HG03469 (cell line): ENCODE data around the gene SRSF3.
"Not testable (repeated sequence)": the region's sequence is repeated elsewhere in the genome, so short reads cannot be mapped to it uniquely, and the experiment has no call there.

Experiments
- ATAC-seq: cut with Tn5 transposase; IDR thresholded peaks from one replicate; pipeline ENCODE4 v1.9.1; 2021; ENCODE audit warnings: mild to moderate bottlenecking, moderate library complexity, moderate number of reproducible peaks; ENCODE audit not compliant: unreplicated experiment

The SRSF3 gene

DNA sequence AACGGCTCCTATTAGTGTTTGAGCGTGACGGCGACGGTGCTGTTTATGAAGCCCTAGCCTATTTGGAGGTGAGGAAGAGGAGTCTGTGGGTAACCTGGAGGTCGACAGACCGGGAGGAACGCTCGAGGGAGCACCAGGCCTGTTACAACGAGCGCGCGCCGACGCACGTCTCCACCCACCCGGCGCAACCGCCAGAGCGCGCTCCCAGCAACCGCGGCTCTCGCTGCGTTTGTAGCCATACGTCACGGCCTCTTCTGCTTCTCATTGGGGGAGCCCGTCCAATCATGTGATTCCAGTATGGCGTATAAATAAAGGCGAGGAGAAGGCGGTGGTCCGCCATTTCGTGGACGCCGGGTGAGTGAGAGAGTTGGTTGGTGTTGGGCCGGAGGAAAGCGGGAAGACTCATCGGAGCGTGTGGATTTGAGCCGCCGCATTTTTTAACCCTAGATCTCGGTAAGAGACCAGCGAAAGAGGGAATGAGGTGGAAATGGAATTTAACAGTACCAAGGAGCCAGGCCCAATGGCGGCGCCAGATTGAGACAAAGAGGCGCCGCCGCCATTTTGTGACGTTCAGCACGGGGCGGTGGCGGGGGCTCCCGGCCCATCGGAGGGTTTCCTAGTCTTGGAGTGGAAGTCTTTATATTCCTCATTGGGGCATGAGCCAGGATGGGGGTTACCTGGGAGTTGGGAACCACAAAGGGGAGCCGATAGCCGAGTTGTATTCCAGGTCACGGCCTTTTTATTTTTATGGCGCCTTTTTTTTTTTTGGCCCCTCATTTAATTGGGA is at the start of gene SRSF3:
TSS of gene SRSF3 (plus strand) at position 334 of the 787 bp plus-strand sequence. CDS start 2,401 bp downstream, outside the sequence.
- ATAC-seq: peak; percentile 81

DNA sequence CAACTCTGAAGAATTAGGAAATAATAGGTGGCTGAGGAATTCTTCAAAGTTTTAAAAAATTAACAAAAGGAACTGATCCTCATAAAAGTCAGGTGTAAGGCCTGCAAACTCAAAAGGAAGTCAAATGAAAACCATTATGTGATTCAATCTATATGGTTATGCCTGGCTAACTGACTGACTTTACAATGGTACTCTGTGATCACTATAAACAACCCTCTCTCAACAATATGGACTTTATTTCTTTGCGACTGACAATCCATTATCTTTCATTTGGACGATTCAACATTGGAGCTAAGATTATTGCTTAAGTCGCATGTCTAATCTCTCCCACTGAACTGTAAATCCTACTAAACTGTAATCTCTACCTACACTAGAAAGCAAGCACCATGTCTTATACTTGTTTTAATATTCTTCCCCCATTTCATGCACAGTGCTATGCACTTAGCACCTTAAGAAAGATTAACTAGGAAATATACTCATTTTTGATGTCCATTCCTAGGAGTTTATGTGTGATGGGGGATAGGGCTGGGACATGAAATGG is 48.3 kb upstream of the SRSF3 start:
- no peak for ATAC-seq

DNA sequence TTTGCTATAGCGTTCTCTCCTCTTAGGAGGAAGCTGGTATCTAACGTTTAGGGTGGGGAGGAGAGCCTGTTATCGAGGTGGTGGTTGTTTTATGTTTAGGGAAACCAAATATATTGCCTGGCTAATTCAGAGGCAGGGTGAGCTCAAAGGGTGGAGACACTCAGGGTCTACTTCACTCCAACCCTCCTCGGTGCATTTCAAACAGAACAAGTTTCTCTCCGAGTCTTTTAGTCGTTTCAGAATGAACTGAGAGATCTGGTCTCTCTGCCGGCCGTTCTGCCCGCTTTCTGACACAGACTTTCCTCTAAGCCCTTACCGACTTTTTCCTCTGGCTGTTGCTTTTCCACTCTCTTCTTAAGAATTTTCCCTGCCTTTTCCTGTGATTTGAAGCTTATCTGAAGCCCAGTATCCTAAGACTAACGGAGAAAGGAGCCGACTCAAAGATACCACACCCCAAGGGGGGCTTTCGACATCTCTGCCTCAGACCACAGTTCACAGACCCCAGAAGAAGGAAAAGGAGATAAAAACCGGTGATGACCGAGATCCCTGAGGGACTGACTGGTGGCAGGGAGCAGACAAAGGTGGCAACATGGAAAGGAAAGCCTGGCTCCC is 47.7 kb upstream of the SRSF3 start:
- no peak for ATAC-seq

DNA sequence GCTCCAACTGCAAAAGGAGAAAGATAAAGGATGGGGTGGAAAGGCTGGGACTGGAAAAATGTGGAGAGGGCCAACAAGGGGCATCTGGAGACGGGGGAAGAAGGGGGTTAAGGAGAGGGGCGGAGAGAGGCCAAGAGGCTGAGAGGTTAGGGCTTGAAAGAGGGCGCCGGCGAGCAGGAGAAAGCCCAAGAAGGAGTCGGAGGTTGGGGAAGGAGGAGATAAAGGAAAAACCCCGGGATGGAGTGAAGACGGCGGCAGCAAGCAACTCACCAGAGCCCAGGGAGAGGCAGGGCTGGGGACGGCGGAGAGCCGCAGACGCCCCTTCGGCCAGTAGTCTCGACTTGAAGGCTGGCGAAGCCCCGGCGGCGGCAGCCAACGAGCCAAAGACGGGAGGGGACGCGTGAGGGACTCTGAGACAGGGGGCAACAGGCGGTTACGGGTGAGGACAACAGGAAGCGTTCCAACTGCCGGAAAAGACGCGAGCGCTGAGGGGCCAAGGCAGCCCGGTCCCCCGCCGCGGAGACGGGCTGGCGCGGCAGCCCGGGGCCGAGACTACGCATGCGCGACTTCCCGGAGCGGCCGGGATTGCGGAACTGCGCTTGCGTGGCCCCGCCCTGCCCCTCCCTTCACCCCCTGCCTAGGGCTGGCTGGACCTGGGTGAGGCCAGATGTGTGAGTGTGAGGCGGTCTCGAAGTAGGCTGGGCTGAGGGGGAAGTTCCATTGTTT is 47.1 kb upstream of the SRSF3 start, which contains the start of gene STK38:
TSS of gene STK38 (minus strand) at position 560 of the 726 bp plus-strand sequence. CDS start 7,277 bp downstream, outside the sequence.
- ATAC-seq: peak; percentile 47

DNA sequence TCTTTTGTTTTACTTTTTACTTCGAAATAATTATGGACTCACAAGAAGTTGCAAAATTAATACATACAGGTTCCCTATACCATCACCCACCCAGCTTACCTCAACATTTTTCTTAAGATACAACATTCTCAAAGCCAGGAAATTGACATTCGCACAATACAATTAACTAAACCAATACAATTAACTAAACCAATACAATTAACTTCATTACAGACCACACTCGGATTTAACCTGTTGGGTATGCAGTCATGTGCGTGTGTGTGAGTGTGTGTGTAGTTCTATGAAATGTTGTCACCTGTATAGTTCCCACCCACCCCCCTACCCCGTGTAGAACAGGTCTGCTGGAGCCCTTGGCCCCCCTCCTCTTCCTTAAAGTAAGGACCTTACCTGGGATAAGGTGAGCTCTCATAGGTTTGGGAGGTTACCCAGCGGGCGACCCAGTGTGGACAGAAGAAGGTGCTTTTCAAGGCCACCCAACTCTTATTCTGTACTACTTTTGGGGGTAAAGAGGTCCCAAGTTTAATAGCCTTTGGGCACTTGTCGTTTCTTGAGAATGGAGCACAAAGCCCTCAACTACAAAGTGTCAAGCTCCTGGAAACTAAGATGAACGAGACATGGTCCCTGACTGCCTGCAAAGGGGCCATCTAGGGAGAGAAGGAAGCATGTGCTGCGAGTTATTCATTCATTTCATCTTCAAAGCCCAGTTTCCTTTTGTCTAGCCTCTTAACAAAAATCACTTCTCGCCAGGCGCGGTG is 46.3 kb upstream of the SRSF3 start:
- no peak for ATAC-seq

DNA sequence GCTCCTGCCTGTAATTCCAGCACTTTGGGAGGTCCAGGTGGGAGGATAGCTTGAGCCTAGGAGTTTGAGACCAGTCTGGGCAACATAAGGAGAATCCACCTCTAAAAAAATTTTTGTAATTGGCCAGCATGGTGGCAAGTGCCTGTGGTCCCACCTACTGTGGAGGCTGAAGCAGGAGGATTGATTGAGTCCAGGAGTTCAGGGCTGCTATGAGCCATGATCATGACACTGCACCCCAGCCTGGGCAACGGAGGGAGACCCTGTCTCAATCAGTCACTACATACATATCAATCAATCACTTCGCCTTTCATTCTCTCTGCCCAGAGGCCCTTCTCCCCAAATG is 45.8 kb upstream of the SRSF3 start:
- no peak for ATAC-seq

DNA sequence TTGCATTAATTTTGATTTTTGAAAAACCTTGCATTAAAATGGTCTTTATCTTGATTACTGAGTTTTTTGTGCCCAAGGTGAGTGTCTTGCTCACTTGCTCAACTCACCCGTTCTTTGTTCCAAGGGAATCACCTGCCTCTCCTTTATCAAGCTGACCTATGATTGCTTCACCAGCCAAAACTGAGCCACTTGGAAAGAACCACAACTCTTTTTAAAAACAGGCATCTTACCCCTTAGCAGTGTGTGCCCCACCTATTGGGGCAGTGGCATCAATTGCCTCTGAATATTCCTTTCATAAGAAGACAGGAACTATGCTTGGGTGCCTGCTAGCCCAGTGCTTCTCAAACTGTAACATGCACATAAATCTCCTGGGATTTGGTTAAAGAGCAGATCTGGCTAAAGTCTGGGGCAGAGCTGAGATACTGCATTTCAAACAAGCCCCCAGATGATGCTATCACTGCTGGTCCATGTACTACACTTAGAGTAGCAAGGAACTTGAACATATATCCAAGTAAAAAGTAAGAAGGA is 43.6 kb upstream of the SRSF3 start:
- ATAC-seq: no peak

DNA sequence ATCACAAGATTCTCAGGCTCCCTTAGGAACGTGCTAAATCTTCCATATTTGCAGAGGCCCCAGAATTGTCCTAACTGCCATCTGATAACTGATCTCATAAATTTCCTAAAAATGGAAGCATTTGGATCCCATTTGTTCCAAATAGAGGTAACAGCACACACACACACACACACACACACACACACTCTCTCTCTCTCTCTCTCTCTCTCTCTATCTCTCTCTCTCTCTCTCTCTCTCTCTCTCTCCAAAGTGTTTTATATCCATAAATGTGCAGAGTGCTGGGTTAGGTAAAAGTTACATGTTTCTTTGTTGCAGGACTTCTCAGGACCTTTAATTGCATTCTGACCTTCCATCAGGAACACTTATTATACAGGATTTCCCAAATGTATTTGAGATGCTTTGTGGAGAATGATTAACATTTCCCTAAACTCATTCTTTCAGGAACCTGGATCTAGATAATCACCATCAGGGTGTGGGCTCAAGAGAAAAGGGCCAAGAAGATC is 38.4 kb upstream of the SRSF3 start:
- no peak for ATAC-seq

DNA sequence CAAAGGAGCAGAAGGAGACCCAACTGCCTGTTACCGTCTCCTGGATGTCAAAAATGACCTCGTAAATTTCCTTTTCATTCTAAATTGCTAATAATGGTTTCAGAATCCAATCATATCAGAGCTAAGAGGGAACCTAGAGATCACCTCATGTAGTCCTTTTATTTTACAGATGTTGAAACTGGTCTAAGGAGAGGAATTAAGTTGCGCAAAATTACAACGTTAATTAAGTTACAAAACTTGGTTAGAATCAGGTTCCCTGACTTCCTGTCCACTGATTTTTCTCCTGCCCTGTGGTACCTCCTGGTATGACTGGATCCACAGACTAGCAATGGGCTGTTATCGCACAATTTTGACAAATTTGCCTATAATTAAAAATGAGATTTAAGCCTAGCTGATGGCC is 37.9 kb upstream of the SRSF3 start:
- no peak for ATAC-seq

DNA sequence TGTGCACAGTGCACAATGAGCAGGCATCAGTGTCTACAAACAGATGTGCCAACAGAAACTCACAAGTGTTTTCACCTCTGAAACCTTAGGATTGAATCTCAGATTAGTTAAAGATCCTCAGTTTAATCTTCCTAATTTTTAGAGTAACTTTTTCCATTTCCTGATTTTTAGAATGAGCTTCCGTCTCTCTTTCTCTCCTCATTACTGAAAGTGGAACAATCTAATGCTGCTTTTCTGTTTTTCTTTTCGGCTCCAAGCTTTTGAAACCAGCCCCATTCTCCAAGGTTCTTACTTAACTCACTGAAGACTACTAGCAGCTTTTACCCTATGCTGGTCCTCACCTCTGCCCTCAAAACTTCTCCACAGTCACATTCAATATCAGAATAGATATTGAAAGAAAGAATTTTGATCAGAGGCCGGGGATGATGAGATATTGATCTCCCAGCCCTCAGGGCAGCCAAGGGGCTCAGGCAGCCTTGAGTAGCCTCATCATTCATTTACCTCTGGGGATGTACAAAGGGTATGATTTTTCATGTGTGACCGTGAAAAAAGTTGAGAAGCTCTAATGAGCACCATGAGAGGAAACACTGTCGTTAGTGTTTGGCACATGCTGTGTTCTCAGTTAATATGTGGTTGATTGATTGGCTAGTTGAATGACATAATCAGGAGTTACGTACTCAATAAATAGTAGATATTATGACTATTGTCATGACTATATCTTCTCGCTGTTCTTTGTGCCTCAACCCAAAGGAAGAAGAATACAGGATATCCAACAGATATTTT is 35.0 kb upstream of the SRSF3 start:
- no peak for ATAC-seq

DNA sequence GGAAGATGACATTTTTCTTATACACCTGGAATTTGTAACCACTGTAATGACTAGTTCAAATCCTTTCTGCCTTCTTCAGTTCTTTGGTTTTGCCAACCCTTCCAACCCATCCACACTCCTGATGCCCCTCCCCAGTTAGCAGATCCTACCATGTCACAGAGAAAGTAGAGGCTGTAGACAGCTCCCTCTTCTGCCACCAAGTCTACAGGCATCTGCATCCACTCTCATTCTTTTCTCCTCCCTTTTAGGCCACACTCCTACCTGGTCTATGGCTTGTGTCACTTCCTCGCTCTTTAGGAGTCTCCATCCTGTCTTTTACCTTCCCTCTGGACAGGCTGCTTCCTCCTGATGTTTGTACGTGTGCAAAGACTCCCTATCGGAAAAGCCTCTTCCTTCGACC is 33.3 kb upstream of the SRSF3 start:
- ATAC-seq: no peak

DNA sequence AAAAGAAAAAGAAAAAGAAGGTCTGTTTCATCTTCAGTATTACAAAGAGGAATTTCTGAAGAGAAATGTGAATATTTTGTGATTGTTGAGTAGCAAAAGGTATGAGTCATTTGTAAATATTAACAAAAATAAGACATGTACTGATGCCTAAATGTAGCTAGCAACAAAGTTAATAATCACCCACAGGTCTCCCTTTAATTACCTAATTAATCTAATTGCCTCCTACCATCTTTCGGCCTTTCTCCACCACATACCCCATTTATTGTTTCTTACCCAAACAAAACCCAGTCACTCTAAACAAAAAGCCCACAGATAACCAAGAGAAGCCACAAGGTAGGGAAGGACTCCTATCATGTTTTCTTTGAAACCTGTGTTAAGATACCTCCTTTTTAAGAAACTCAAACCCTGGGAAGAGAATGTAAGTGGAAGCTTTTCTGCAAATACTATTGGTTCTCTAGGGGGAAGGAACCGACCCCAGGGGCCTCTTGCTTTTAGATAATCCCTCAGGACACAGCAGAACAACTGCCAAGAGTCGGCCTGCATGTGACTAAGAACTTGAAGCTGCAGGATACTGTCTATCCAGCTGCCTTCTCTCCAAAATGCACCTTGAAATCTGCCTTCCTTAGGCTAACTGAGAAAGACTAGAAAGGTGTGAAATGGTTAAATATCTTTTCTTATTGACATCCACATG is 30.8 kb upstream of the SRSF3 start:
- no peak for ATAC-seq

DNA sequence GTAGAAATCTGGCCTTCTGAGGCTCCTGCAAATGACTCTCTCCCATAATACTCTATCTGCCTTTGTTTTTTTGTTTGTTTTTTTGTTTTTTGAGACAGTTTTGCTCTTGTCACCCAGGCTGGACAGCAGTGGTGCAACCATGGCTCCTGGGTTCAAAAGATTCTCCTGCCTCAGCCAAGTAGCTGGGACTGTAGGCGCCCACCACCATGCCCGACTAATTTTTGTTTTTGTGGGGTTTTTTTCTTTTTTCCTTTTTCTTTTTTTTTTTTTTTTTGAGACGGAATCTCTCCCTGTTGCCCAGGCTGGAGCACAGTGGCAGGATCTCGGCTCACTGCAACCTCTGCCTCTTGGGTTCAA is 30.3 kb upstream of the SRSF3 start:
- no peak for ATAC-seq

DNA sequence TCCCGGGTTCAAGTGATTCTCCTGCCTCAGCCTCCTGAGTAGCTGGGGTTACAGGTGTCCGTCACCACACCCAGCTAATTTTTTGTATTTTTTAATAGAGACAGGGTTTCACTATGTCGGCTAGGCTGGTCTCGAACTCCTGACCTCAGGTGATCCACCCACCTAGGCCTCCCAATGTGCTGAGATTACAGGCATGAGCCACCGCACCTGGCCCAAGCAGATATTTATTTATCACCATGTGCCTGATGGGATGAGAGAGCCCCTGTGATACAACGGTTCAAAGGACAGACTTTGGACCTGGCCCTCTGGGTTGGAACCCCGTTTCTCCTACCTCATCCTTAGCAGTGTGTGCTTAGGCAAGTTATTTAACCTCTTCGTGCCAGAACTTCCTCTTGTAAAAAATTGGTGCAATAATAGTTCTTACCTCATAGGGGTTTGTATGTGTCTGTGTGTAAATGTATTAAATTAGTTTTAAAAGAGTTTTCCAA is 27.7 kb upstream of the SRSF3 start:
- ATAC-seq: no peak

DNA sequence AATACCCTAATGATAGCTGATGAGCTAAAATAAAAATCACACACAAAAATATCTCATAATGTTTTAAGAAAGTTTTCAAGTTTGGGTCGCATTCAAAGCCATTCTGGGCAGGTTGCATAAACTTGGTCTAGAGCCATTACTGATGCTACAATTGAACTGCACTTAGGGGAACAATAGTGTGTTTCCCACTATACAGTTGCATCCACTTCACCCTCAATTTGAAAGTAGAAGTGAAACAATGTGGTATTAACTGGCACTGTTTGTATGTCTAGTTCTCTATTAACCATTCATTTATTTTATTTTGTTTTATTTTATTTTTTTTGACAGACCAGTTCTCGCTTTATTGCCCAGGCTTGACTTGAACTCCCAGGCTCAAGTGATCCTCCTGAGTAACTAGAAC is 23.9 kb upstream of the SRSF3 start:
- no peak for ATAC-seq

DNA sequence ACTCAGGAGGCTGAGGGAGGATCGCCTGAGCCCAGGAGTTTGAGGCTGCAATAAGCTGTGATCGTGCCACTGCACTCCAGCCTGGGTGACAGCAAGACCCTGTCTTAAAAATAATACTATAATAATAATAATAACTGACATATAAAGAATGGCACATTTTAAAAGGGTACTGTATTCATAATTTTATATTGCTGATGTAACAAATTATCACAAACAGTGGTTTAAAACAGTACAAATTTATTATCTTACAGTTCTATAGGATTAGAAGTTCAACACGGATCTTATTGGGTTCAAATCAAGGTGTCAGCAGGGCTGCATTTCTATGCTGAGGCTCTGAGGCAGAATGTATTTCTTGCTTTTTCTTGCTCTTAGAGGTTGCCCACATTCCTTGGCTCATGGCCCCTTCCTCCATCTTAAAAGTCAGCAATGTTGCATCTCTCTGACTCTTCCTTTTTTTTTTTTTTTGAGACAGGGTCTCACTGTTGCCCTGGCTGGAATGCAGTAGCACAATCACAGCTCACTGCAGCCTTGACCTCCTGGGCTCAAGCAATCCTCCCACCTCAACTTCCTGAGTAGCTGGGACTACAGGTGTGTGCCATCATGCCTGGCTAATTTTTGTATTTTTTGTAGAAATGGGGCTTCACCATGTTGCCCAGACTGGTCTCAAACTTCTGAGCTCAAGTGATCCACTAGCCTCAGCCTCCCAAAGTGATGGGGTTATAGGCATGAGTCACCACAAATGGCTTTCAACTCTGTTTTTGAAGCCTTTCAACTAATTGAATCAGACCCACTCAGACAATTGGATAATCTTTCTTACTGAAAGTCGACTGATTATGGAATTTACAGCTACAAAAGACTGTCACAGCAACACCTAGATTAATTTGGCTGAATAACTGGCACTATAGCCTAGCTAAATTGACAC is 22.8 kb upstream of the SRSF3 start:
- ATAC-seq: no peak

DNA sequence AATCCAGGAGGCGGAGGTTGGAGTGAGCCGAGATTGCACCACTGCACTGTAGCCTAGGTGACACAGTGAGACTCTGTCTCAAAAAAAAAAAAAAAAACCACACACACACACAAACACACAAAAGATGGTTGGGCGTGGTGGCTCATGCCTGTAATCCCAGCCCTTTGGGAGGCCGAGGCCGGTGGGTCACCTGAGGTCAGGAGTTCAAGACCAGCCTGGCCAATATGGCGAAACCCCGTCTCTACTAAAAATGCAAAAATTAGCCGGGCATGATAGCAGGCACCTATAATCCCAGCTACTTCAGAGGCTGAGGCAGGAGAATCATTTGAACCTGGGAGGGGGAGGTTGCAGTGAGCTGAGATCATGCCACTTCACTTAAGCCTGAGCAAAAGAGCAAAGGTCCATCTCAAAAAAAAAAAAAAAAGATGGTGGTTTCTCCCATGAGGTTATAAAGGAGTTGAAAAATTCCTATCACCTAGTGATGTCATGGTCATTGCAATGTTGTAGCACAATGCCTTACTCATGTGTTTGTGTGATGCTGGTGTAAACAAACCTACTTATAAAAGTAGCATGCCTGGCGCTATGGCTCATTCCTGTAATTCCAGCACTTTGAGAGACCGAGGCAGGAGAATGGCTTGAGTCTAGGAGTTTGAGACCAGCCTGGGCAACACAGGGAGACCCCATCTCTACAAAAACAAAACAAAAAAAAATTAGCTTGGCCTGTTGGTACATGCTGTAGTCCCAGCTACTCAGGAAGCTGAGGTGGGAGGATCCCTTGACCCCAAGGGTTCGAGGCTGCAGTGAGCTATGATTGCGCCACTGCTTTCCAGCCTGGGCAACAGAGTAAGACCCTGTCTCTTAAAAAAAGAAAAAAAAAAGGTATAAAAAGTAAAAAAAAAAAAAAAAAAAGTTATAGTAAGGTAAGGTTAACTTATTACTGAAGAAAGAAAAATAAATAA is 21.5 kb upstream of the SRSF3 start:
- ATAC-seq: not testable (repeated sequence)
